Measurements from ENCODE around the gene MEF2C.

MEF2C gene

DNA sequence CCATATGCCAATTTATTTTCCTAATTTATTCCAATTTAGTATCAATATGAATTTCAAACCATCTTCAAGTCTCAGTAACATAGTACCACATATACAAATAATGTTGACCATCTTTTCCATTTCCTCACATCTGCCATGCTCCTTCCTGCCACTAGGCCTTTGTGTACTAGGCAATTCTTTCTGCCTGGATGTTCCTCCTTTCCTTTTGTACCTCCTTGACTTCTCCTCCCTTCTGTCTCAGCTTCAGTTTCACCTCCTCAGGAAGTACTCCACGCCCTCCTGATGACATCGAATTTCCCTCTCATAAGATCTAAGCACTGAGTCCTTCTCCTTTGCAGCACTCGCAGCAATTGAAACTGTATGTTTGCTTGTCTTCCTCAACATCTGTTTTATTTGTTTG lies 53.9 kb downstream of the MEF2C start:
- DNase-seq (ENCODE audit: low spot score) = no peak

GRCh38 chr5:88827997-88828396 lies 55.0 kb downstream of the MEF2C start:
- DNase-seq (ENCODE audit: low spot score) = no peak

- no peak for DNase-seq (ENCODE audit: low spot score)
Observed at GRCh38 chr5:88826646-88827585, 56.1 kb downstream of the MEF2C start.

DNA sequence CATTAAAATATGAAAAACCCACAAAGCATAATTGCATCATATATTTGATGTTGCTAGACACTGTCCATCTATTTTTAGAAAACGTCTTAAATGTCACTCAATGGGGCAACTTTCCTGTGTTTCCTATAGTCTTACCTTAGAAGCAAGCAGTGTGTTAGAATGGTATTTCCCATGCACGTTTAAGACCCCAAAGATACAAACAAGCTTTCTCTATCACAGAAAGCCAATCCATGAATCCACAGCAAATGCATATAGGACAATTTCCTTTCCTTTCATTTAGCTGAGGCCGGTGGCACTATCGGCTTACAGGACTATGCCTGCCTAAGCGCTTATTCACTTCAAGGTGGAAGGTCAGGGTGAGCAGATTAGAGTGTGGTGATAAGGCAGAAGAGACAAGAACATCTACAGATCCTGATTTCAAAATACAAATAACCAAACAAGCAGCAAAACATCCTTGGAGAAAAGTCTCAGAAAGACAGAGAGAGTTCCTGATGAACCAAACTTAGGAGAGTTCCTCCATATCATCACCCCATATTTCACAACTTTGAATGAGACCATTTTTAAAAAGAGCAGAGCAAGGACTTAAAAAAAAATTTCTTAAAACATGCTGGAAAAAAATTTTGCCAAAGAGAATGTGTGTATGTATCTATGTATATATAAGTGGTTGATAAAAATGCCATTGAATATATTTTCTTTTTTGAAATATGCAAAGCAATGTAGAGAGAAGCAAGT lies 57.2 kb downstream of the MEF2C start:
- no peak for DNase-seq (ENCODE audit: low spot score)

- no peak for DNase-seq (ENCODE audit: low spot score)
Observed at GRCh38 chr5:88824892-88825583, 57.9 kb downstream of the MEF2C start.

DNA sequence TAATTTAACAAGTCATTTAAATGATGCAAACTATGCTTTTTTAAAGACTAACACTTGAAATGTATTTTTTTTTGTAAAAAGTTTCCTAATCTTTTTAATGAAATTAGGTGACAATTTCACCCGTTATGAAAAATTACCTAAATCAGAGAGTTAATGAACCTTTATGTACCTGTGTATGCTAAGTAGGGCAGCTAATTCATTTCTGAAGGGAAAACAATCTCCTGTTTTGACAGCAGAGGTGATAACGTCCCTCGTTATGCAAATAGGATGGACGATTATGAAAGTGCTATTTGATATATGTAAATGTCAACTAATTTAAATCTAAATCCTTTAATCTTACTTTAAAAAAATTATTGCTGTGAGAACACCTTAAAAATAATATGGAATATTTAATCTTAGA lies 58.8 kb downstream of the MEF2C start:
- no peak for DNase-seq (ENCODE audit: low spot score)

- DNase-seq (ENCODE audit: low spot score) = no peak
Observed at GRCh38 chr5:88823201-88823600, 59.8 kb downstream of the MEF2C start.

DNA sequence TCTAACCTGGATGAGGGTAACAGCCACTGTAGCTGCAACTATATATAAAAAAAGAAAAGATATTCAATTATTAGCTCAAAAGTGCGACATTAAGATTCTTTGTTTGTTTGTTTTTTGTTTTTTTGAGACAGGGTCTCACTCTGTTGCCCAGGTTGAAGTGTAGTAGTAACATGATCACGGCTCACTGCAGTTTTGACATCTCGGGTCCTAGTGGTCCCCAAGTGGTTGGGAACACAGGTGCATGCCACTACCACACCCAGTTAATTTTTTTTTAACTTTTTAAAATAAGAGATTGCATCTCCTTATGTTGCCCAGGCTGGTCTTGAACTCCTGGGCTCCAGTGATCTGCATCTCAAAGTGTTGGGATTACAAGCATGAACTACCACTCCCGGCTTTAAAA lies 61.8 kb downstream of the MEF2C start:
- DNase-seq (ENCODE audit: low spot score) = no peak

GRCh38 chr5:88820581-88820980 lies 62.4 kb downstream of the MEF2C start:
- DNase-seq (ENCODE audit: low spot score) = no peak

DNA sequence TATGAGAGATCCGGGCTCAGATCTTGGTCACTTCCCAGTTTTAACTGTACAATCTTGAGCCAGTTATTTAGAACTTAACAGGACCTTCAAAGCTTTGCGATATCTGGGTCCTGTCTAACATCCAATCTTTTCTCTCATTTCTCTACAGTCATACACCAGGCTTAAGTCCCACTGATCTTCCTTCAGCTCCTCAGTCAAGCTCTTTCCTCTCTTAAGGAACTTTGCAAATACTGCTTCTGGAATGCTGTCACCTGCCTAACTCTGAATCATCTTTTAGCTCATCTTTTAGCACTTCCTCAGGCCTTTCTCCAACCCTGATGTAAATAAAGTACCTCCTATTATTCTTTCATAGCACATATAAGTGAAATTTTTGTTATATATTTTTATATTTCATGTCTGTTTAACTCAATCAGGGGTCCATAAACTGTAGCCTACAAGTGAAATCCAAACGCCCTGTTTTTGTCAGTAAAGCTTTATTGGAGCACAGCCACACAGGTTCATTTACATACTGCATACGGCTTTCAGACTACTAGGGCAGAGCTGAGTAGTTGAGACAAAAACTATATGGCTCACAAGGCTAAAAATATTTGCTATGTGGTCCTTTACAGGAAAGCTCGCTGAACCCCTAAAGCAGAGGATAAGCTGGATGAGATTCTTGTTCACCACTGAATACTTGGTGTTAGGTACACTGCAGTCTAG lies 63.5 kb downstream of the MEF2C start:
- no peak for DNase-seq (ENCODE audit: low spot score)

- DNase-seq (ENCODE audit: low spot score) = no peak
Observed at GRCh38 chr5:88818296-88818695, 64.7 kb downstream of the MEF2C start.

- DNase-seq (ENCODE audit: low spot score) = no peak
Observed at GRCh38 chr5:88816195-88816594, 66.8 kb downstream of the MEF2C start.

DNA sequence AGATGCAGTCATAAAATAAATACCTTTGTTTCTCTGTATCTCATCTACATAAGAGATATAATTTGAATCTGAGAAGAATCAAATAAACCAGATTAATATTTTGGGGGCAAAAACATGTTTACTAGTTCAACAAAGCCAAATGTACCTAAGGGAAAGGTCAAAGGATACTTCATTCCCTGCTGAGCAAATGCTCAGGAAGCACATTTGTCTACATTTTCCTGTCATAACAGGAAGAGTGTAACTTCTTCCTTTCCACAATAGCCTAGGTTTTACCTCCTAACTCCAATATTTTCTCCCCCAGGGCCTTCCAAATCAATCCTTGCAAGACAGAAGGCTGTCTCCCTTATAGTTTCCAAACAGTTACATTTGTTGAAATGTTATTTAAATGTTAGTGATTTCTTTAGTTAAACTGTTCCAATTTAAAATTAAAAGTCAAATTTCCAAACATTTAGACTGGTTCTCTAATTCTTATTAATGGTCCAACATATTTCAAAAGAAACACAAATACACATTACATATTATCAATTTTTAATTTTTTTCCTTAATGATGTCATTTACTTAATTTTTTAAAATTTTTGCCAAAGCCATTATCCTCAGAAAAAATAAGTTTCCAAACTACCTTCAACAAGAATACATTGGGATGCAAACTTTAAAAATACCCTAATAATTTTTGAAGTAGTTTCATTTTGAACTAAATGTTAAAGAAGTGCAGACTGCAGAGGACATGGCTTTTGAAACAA lies 67.8 kb downstream of the MEF2C start:
- no peak for DNase-seq (ENCODE audit: low spot score)

DNA sequence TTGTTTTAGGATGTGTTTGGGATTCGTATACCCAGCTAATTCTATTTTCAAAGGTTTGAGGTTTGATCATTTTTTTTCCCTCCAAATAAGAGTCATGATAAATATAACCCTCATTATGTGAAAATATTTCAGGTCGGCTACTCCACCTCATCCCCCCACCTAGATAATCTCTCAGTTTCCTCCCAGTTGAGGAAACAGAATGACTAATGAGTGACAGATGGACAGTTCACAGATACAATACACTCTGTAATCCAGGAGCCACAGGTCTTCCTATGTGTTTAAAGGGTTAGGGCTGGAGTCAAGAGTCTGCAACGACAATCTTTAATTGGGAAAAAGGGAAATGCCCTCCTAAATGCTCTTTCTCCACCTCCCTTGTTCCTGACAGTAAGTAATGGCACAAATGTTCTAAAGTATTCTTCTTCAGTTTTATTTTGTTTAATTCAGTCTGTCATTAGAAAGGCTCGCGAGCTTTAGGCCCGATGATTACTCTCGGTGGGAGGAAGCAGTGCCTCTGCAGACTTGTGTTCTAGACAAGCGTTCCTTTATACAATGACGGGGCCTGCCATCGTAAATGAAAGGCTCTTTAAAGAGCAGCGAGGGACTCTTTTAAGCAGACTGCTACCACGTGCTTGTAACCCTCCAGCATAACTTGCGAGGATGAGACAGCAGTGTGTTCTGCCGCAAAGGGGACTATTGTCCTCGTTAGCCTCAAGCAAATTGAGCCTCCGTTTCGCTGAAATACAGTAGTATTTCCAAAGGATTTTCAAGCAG lies 69.0 kb downstream of the MEF2C start:
- DNase-seq (ENCODE audit: low spot score) = no peak

DNA sequence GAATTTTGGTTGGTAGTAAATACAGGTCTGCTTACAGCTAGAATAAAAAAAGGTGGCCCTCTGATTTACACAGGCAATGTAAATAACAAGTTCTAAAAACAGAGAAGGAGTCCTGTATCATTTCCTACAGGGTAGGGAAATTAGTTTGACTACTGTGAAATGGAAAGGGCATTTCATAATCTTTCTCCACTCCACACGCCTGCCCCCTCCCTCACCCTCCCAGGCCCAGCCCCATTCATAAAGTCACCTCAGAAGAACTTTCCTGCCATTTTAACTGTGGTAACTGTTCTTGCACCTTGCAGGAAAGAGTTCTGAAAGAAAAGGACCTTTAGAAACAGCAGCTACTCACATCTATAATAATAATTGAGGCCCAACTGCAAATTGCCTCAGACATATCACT lies 69.7 kb downstream of the MEF2C start:
- DNase-seq (ENCODE audit: low spot score) = no peak

DNA sequence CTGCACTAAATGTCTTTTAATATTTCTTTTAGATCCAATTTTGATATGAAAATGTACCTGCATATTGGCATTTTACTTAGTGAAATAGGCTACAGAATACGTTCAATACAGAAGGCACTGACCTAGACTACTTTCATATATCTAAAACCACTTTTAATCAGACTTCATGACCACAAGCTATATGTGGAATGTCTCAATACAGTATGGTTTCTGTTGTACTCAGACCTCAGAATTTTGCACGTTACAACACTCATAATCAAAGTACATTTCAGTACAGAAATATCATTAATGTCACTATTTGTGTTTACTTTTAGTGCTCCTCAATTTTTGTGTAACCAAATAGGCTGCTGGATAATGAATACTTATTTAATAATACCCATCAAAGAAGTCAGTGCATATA lies 74.8 kb downstream of the MEF2C start:
- DNase-seq (ENCODE audit: low spot score) = no peak

GRCh38 chr5:88807327-88807726 lies 75.7 kb downstream of the MEF2C start:
- DNase-seq (ENCODE audit: low spot score) = no peak

DNA sequence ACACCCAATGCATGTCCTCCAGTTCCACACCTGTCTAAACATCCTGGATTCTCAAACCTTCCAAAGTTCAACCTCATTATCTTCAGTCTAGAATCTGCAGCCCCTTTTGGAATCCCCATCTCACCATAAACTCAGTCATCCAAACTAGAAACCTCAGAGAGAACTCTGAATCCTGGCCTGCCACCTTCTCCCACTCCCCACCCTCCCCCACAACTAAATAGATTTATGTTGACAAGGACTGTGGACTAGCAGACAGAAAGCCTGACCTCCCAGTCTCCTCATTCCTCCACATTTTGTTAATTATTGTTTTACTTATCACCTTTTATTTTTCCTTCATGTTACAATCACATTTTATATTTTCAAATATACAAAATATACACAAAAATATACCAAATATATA lies 76.6 kb downstream of the MEF2C start:
- DNase-seq (ENCODE audit: low spot score) = no peak

DNA sequence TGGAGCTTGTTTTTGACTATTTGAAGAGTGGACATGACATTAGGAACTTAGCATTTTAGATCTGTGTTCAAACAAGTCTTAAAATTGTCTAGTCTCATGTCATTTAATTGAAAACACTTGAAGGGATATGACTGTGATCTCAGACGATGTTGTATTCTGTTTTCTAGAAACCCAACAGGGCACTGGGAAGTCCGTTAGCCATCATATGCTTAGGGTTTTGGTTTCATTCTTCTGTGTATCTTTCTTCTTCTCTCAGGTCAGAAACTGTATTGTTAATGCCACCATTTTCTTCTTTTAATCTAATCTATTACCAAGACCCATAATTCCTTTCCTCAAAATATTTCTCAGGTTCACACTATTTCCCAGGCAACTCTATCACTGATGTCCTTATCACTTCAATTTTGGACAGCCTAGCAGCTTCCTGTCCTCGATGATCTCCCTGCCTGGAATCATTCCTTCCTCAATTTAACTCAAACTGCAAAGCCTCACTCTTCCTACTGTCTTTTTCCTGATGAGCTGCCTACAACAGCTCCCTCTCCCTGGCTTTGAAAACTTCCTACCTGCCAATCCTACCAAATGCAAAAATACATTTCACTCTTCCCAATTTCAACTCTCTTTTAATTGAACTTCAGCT lies 77.7 kb downstream of the MEF2C start:
- DNase-seq (ENCODE audit: low spot score) = no peak

- DNase-seq (ENCODE audit: low spot score) = no peak
Observed at GRCh38 chr5:88804444-88804843, 78.5 kb downstream of the MEF2C start.
